ENCODE results near the gene SPX. TPM values are rescaled to one million over a fixed set of nuclear protein-coding genes. Genes with fewer than 3 reads are reported as not detected.

The SPX gene
- 1.9 to 2.3 TPM (median 2.1 TPM) in 5 replicates for total RNA-seq (2022; extraction: Qiagen RNA extraction; ENCODE audit: low read depth)

GRCh38 chr12:21526053-21526452 lies at the start of gene SPX:
SPX (plus strand) TSS chr12:21526296; CDS start chr12:21526473, 177 bp downstream.

DNA sequence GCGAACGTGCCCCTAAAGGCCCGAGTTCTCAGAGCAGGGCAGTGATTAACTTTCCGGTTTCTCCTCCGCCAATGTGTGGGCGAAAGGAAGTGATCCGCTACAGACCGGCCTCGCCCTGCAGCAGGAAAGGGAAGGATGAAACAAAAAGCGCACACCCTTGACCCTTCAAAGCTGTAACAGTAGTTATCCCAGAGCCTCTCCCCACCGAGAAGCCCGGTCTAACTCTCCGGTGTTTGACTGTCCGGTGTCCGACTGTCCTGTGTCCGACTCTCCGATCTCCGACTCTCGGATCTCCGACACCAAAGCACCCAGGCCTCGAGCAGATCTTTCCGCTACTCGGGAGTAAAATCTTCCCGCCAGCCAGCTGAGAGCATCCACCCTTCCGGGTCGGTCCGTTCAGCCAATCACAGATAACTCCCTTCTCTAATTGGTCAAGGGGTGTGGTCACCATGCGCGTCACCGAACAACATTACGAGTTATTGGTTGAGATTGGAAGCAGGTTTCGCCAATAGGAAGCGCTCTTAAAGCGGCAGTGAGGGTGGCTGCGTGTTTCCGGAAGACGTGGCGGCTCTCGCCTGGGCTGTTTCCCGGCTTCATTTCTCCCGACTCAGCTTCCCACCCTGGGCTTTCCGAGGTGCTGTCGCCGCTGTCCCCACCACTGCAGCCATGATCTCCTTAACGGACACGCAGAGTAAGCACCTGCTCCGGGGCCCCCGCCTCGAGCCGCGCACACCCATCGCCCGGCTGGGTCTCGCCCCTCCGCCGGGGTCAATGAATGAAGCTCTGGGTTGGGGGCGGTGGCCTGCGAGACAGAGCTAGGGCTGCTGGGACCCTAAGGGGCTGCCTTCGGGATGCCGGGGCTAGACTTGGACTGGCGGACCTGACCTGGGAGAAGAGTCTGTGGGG lies 24.6 kb upstream of the SPX start, which contains the start of the genes GOLT1B and RECQL:
GOLT1B (plus strand) TSS at position 532 of the 906 bp plus-strand sequence; CDS start at position 667, 135 bp downstream.
RECQL (minus strand) TSS at position 378 of the 906 bp plus-strand sequence. CDS start 2,065 bp downstream, outside the sequence.

Other genes with a start within 250 kb of the SPX start
- 0.02 TPM in 1 of 5 replicates, not detected in the others for gene SLCO1A2, start 191.4 kb upstream of the SPX start, total RNA-seq (2022; extraction: Qiagen RNA extraction; ENCODE audit: low read depth)
- not detected in 5 replicates for gene IAPP, start 153.4 kb upstream of the SPX start, total RNA-seq (2022; extraction: Qiagen RNA extraction; ENCODE audit: low read depth)
- 3.9 to 7.9 TPM (median 7.2 TPM) in 5 replicates for gene PYROXD1, start 88.6 kb upstream of the SPX start, total RNA-seq (2022; extraction: Qiagen RNA extraction; ENCODE audit: low read depth)
- gene RECQL, start 24.7 kb upstream of the SPX start, total RNA-seq (2022; extraction: Qiagen RNA extraction; ENCODE audit: low read depth), result 32.4 to 77.1 TPM (median 61.4 TPM) in 5 replicates
- gene GOLT1B, start 24.5 kb upstream of the SPX start, total RNA-seq (2022; extraction: Qiagen RNA extraction; ENCODE audit: low read depth), result 72.1 to 103 TPM (median 92.4 TPM) in 5 replicates
- not detected in 5 replicates for gene GYS2, start 78.6 kb downstream of the SPX start, total RNA-seq (2022; extraction: Qiagen RNA extraction; ENCODE audit: low read depth)
- 1,454 to 1,706 TPM (median 1,511 TPM) in 5 replicates for gene LDHB, start 131.5 kb downstream of the SPX start, total RNA-seq (2022; extraction: Qiagen RNA extraction; ENCODE audit: low read depth)
- gene KCNJ8, start 248.4 kb downstream of the SPX start, total RNA-seq (2022; extraction: Qiagen RNA extraction; ENCODE audit: low read depth), result 0.30 to 0.51 TPM (median 0.44 TPM) in 5 replicates